Lower leg skin (tissue), 3 donors: ENCODE data around the gene FAM53A.

ENCODE experiments used
- POLR2A ChIP-seq, 2 donors: fragments of 450-650 bp; IDR thresholded peaks; one replicate each; pipeline ENCODE4 v1.6.1; 2016 to 2017; ENCODE audit warnings: antibody characterized with exemption in 2 of 2, mild to moderate bottlenecking in 1 of 2, moderate library complexity in 1 of 2
- TF ChIP-seq, protein P1 (sequence below), 3 donors: fragments of 450-650 bp; IDR thresholded peaks; one replicate each; pipeline ENCODE4 v1.5.1; 2016; ENCODE audit warnings: antibody characterized with exemption in 3 of 3, mild to moderate bottlenecking in 3 of 3, moderate library complexity in 2 of 3

DNA sequence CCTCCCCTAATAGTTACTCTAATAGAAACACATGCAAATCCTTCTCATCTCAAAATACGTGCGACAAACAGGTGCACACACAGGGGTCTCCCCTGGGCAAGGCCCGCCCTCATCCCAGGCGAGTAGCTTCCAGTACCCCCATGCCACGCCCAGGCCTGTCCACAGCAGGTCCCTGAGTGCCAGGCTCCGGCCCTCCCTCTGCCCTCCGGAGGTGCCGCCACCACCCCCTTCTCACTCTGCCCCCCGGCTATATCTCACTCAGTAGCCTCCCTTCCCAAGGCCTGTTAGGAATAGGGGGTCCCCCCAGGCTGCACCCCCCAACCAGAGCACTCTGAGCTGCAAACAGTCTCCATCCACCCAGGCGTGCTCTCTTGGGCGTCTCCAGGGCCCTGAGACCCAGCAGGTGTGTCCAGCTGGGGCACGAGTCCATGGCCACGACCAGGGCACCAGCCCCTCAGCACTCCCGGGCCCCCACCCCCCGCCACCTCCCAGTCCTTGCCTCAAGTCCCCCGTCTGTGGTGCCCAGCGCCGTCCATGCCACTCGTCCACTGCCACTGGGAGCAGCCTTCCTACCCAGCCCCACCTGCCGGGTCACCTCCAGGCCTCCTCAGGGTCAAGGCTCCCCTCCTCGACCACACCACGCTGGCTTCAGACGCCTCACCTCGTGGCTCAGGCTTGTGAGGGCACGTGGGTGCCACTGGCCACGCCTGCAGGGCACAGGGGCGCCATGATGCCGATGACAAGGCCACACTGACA lies 41.7 kb downstream of the FAM53A start:
- TF ChIP-seq, protein P1, sequence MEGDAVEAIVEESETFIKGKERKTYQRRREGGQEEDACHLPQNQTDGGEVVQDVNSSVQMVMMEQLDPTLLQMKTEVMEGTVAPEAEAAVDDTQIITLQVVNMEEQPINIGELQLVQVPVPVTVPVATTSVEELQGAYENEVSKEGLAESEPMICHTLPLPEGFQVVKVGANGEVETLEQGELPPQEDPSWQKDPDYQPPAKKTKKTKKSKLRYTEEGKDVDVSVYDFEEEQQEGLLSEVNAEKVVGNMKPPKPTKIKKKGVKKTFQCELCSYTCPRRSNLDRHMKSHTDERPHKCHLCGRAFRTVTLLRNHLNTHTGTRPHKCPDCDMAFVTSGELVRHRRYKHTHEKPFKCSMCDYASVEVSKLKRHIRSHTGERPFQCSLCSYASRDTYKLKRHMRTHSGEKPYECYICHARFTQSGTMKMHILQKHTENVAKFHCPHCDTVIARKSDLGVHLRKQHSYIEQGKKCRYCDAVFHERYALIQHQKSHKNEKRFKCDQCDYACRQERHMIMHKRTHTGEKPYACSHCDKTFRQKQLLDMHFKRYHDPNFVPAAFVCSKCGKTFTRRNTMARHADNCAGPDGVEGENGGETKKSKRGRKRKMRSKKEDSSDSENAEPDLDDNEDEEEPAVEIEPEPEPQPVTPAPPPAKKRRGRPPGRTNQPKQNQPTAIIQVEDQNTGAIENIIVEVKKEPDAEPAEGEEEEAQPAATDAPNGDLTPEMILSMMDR (IDR thresholded peaks at IDR 0.05) = no peak
- no peak for TF ChIP-seq POLR2A (IDR thresholded peaks at IDR 0.05)
